NCI-H146 treated with DMSO at 0.1 percent for 48 hours (cell line): ENCODE data around the gene SDS.

Experiments used
- DNase-seq: peaks from one replicate; lab custom pipeline; 2025; ENCODE audit not compliant: unreplicated experiment; lab: John Stamatoyannopoulos, UW

Gene SDS

GRCh38 chr12:113425960-113426453, 22.3 kb upstream of the SDS start:
- DNase-seq: no peak

DNA sequence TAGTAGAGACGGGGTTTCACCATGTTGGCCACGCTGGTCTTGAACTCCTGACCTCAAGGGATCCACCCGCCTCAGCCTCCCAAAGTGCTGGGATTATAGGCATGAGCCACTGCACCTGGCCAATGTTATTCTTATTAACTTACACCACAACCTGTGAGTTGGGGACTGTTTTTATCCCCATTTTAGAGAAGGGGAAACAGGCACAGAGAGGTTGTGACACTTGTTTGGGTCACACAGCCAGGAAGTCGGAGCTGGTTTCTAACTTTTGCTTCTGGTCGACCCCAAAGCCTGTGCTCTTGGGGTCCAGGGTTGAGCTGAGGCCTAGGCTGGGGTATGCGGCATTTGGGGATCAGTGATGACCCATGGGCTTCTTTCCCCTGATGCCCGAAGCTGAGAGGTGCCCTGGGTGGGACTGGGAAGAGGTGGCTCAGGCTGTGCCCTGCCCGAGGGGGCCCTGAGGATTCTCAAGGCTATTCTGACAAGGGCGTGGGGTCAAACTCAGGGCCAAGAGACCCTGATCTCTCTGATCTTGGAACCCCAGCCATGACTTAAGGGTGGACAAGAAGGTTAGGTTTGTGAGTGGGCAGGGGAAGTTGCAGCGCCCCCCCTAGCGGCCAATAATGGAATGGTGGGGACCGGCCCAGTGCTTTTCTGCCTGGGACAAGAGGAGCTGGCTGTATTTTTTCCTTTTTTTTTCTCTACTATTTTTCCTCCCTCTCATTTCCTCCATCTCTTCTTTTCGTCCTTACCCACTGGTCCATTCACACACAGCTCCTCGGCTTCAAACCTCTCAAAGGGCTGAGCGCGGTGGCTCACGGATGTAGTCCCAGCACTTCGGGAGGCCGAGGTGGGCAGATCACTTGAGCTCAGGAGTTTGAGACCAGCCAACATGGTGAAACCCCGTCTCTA, 21.5 kb upstream of the SDS start:
- DNase-seq: no peak

- no peak for DNase-seq
These were observed 20.8 kb upstream of the SDS start for GRCh38 chr12:113424456-113424855.

DNA sequence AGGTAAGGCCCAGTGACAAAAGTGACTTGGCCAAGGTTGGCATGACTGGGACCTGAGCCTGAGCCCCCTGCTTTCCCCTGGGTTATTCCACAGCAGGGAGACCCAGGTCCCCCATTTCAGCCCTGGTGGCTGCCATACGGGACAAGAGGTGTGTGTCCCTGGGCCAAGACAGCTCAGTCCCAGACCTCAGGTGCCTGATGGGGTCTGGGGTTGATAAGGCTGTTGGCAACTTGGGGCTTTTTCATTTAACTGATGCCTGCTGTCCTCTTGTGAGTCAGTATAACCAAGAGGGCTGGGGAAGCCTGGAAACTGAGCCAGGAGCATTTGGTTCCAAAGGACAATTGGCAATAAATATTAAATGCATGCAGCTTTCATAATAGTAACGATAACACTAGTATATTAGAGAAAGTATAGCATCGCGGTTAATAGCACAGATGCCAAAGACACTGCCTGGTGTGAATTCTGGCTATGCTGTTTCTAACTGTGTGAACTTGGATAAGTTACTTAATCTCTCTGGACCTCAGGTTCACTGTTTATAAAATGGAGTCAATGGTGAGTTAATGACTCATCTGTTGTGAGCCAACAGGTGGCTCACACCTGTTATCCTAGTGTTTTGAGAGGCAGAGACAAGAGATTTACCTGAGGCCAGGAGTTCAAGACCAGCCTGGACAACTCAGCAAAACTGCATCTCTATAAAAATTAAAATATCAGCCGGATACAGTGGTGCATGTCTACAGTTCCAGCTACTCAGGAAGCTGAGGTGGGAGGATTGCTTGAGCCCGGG, 19.4 kb upstream of the SDS start:
- DNase-seq: no peak

DNA sequence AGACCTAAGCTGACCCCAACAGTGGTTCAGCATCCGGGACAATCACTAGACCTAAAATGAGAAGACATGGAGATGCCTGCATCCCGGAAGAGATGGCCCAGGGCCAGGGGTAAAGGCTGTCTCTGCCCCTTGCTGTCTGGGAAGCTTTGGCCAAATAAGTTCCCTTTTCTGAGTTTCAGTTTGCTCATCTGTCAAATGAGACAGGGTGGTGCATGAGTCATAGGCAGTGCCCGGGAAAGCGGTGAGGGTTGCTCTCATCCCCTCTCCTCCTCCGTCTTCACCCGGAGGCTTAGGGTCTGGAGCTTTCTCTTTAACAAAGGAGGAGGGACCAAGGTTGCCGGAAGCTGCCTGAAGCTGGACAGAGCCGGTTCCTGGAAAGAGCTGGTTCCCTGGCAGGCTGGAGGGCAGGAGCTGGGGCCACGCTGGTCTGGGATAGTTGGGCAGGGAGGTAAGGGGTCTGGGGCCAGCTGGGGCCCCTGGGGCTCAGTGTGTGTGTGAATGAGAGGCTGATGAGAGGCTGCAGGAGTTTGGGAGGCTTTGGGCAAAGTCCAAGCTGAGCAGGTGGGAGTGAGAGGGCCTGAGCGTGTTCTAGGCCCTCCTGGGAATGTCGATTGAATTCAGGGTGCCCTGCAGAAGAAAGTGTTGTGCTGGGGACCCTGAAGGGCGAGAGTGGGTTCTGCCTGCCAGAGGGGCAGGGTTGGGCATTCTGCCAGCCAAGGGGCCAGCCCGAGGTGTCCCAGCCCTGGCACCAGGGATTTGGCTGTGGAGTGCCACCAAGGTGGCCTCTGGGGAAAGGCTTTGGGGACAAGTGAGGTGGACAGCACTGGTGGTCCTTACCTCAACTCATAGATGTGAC, 18.6 kb upstream of the SDS start, which contains the start of gene SDSL:
SDSL (plus strand) TSS at position 351 of the 856 bp plus-strand sequence. CDS start 5,603 bp downstream, outside the sequence.
- DNase-seq: peak; percentile 42

DNA sequence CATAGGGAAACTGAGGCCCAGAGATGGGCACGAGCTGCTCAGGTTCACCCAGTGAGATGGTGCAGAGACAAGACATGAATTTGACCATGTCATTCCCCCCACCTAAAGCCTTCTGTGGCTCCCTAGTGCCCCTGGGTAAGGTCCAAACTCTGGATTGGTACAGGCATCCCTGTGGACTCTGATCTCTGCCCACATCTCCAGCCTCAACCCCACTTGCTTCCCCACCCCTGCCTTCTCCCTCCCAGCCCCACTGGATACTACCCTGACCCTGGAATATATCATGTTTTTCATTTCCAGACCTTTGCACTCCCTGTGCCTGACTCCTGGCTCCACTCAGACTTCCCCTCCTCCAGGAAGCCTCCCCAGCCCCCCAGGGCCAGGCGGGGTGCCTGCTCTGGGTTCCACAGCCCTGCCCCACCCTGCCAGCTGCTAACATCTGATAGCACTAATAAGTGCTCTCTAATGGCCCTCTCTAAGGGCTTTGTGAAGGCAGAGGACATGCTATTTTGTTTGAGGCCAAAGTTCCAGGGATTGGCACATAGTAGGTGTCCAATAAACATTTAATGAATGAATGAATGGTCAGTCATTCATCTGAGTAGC, 17.4 kb upstream of the SDS start:
- no peak for DNase-seq

DNA sequence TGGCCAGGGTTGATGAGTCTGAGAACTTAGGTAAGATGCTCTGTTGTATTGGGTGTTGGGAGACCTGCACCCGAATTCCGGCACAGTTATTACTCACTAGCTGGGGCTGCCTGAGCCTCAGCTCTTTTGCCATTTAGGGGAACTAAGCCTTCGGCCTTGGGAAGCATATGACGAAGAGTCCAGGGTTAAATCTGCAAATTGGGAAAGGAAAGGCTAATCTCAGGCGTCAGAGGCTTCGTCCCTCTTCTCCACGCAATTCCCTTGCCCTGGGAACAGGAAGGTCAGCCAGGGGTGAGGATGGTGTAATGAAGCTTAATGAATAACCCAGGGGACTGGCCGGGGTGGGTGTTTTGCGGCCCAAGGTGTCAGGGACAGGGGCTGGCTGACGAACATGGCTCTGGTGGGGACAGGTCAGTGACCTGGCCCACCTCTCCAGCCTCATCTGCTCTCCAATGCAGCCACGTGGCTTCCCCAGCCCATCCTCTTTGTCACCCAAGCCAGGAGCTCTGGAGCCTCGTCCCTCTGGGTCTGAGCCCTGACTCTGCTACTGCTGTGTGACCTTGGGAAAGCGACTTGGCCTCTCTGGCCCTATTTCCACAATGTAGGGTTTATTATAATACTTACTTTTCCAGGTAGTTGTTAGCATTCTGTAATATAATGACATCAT, 14.7 kb upstream of the SDS start:
- no peak for DNase-seq

GRCh38 chr12:113416091-113416754, 12.5 kb upstream of the SDS start:
- DNase-seq: no peak

DNA sequence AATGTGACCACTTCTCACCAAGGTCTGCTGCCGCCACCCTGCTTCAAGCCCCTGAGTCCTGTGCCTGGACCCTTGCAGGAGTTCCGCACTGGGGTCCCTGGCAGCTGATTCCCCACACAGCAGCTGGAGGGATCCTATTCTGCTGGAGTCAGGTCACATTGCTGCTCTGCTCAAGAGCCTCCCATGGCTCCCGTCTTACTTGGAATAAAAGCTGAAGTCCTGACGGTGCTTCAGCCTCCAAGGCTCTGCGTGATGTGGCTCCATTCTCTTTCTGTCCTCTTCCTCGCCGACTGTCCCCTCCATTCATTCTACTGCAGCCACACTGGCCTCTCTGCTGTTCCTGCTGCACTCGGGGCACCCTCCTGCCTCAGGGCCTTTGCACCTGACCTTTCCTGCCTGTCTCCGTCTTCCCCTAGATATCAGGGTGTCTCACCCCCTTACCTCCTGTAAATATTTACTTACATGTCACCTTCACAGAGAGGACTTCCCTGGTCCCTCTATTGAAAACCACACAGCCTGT, 10.9 kb upstream of the SDS start:
- no peak for DNase-seq

- no peak for DNase-seq
These were observed 9.8 kb upstream of the SDS start for GRCh38 chr12:113413488-113413939.

DNA sequence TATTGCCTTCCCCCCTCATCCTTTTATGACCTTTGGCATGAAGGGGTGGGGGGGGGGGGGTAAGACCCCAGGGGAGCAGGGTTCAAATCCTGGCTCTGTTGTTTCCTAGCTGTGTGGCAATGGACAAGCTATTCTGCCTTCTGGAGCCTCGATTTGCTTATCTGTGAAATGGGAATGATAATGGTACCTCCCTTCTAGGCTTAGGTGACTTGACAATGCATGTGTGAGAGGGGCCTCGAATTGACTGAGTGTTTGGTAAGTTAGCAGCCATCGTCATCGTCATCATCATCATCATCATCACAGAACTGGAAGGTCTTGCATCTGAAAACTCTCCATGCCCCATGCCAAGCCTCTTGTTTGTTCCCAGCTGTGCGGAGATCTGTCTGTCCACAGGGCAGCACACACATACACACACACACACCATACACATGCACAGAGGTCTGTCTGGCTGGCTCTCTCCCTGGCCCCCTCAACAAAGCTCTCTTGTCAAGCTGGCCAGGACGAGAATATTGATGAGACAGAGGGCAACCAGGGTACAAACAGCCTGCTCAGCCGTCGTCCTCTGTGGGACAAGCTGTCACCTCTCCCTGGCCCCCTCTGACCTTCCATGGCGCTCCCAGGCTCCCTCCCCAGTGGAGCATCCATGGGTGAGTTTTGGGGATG, 5.9 kb upstream of the SDS start:
- DNase-seq: no peak

DNA sequence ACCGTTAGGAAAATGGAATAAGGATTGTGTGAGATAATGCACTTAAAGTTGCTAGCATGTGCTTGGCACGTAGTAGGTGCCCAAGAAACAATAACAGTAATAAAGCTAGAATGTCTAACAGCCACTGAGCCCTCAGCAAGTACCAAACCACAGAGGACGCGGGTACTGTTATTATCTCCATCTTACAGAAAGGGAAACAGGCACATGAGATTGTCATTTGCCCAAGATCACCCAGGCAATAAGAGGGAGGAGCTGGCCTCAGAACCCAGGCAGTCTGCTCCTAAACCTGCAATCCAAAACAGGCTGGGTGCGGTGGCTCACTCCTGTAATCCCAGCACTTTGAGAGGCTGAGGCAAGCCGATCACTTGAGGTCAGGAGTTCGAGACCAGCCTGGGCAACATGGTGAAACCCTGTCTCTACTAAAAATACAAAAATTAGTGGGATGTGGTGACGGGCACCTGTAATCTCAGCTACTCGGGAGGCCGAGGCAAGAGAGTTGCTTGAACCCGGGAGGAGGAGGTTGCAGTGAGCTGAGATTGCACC, 5.1 kb upstream of the SDS start:
- no peak for DNase-seq

GRCh38 chr12:113407931-113408600, 4.4 kb upstream of the SDS start:
- no peak for DNase-seq

DNA sequence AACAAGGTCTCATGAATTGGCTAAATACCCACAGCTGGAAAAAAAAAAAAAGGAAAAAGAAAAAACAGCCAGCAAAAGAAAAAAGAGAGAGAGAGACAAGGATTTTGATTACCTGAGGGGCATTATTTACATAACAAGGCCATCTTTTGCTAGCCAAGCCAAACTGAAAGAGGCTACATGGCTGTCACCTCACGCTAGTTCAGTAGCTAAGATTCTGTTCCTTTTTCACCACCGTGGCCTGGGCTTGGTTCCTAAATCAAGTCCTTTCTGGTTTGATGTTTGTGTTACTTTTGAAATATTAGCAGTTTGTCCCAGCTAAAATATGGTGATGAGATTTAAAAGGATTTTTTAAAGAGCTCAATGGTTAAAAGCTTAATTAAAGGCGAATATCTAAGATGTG, 2.0 kb upstream of the SDS start:
- DNase-seq: no peak

DNA sequence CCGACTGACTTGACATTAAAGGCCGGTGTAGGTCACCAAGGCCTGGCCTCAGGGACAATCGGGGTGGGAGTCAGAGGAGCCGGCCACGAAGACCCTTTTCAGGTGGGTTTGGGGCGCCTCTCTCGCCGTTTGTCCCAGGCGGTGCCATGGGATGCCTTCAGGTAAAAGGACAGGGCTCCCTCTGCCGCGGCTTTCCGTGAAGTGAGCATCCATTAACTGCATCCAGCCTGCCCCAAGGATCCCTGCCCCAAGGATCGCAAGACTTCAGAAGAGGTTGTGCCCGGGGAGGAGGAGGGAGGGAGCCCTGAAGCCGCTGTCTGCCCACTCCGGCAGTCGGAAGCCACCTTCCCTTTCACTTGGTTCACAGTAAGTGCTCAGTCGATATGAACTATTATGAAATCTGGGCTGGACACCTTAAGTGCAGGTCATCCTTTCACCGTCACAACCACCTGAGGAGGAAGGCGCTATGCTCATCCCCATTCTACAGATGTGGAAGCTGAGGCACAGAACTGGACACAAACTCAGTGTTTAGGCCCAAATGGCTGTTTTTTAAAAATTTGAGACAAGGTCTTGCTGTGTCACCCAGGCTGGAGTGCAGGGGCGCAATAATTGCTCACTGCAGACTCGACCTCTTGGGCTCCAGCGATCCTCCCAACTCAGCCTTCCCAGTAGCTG, 964 bp downstream of the SDS start:
- no peak for DNase-seq

DNA sequence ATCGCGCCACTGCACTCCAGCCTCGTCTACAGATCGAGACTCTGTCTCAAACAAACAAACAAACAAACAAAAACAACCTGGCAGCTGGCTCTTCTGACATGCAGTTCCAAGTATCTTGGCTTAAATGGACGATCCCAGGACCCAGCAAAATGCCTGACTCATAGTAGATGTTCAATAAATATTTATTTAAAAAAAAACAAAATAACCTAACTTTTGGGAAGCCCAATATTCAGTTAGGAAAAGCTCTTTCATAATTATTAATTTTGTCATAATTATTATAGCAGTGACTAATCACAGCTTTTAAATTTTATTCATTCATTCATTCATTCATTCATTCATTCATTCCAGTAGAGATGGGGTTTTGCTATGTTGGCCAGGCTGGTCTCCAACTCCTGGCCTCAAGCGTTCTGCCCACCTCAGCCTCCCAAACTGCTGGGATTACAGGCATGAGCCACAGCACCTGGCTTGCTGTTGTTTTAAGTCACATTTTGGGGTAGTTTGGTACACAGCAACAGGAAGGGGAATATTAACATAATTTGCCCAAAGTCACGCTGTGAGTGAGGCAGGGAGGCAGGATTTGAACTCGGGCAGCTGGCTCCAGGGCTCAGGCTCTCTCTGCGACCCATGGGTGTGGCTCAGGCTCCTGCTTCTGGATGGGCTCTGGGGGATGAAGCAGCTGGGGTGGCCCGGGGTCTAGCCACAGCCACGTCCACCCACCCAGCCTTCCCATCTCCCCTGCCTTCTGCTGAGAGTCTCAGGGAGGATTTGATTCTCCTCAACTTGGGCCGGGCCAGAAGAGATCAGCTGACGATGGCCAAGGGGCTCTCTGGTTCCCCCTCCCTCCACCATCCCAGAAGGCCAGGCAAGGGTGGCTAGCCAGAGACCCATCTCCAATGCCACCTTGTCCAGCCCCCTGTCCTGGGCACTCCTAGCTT, 2.4 kb downstream of the SDS start:
- no peak for DNase-seq
